Ammon's horn (tissue), 1 donor: Measurements from ENCODE around the gene IMPA2.
"Not testable (repeated sequence)": the region's sequence is repeated elsewhere in the genome, so short reads cannot be mapped to it uniquely, and the experiment has no call there.

Experiments
- DNase-seq: peaks from one replicate; pipeline ENCODE4 v3.0.0-alpha.2; 2016; ENCODE audit warnings: low spot score

Gene IMPA2

DNA sequence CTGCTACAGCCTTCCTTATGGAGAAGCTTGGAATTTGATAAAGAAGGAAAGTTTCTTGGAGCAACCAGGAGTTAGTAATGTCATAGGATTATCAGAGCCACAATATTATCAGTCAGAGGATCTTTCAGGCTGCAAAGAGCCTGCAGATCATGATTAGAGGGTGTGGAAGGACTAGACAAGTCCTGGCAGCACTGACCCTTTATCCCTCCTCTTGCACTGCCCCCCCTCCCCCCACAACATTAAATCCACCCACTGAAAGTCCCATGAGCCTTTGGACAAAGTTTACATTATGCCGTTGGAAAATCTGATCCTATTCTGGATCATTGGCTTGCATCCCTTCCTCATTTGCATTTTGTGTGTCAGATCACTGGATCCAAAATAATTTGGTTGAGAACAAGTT, 18.7 kb upstream of the IMPA2 start:
- DNase-seq: no peak

DNA sequence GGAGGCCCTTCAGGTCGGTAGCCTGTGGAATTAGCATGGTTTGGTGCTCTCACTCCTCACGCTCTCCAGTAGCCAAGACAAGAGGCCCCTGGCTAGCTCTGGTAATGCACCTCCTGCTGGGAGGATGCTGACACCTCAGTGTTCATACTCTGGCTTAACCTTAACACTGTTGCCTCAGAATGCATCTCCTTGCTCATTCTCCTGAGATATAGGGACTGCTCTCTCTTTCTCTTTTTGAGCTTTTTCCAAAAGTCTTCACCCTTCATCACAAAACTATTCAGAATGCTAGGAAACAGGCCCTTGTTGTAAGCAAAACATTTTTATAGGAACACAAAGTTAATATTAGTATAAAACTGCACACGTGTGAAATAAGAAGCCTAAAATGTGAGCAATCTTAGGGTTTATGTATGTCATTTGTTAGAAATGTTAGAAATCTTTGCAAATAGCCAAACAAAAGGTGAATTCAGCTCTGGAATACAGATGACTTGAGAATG, 17.3 kb upstream of the IMPA2 start:
- DNase-seq: no peak

DNA sequence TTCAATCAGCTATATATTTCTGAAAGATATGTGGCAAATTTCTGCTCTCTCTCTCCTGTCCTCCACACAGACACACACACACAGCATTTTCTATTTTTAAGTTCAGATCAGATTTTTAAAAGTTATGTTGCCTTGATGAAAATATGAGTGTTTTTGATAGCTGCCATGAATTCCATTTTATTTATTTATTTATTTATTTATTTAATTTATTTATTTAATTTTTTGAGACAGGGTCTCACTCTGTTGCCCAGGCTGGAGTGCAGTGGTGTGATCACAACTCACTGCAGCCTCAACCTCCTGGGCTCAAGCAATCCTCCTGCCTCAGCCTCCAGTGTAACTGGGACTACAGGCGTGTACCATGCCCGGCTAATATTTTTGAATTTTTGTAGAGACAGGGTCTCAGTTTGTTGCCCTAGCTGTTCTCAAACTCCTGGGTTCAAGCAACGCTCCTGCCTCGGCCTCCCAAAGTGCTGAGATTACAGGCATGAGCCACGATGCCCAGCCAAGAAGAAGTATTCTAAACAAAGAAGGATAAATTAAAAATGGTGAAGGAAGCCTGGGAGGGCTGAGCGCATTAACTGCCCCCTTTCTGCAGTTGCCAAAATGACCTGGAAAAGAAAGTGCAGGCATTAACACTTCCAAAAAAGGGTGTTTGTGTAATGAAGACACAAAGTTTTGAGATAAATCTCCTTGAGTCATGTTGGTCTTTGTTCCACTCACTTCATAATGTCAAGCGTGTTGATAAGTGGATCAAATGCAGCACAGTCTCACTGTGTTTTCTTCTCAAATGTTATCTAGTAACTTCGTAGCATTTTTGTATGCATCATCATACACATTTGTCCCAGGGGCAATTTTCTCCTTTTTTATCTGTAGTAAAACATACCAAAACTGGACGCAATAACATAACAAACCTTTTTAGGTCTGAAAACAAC, 11.1 kb upstream of the IMPA2 start:
- DNase-seq: no peak

DNA sequence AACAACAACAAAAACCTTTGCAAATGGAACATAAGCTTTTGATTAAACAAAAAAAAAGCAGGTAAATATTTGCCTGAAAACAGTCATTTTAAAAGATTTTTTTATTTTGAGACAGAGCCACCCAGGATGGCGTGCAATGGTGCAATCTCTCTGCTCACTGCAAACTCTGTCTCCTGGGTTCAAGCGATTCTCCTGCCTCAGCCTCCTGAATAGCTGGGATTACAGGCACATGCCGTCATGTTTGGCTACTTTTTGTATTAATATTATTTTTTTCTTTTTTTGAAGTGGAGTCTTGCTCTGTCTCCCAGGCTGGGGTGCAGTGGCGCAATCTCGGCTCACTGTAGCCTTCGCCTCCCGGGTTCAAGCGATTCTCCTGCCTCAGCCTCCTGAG, 10.5 kb upstream of the IMPA2 start:
- not testable (repeated sequence) for DNase-seq

DNA sequence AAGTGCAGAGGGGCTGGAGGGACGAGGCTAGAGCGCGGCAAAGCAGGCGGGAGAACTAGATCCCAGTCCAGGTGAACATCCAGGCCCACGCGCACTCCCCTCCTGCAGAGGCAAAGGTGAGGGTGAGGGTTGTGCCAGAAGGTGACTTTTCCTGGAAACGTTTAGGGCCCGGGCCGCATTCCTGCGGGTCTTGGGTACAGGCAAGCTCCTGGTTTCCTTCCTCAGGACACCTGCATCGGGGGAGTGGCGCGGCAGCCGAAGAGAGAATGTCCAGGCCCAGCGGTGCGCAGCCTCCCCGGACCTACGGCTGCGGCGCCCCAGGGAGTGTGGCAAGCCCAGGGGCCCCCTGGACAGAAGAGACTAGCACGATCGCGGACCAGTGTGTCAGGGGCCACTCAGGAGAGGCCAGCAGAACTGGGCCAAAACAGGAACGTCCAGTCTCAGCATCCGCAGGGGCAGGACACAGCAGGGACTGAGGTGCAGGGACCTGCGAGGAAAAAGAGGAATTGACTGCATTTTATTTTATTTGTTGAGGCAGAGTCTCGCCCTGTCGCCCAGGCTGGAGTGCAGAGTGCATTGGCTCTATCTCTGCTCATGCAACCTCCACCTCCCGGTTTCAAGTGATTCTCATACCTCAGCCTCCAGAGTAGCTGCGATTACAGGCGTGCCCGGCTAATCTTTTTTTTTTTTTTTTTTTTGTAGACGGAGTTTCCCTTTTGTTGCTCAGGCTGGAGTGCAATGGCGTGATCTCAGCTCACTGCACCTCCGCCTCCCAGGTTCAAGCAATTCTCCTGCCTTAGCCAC, 8.7 kb upstream of the IMPA2 start:
- no peak for DNase-seq

DNA sequence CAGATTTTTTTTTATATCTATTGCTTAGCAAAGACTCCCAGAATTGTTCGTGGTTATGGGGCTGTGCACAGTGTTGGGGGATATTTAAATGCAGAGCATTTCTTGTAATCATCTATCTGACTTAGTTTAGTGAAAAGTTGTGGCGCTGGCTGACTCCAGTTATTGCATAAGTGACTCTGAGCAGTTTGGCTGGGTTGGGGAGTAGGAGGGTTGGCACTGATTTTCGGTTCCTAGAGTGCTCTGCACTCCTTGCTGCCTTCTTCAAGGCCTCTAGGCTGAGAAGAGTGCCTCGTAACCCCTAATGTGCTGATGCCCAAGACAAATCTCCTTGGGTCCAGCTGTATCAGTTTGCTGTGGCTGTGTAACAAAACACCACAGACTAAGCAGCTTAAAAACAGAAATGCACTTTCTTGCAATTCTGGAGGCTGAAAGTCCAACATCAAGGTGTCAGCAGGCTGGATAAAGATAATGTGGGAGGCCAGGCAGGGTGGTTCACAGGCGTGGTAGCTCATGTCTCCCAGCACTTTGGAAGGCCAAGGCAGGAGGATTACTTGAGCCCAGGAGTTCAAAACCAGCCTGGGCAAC, 6.5 kb upstream of the IMPA2 start:
- no peak for DNase-seq

DNA sequence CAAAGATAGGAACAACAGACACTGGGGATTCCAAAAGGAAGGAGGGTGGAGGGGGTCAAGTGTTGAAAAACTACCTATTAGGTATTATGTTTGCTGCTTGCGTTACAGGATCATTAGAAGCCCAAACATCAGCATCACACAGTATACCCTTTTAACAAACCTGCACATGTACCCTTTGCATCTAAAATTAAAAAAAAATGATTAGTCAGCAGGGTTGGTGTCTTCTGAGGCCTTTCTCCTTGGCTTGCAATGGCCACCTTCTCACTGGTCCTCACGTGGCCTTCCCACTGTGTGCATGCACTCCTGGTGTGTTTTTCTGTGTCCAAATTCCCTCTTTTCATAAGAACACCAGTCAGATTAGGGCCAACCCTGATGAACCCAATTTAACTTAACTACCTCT, 5.6 kb upstream of the IMPA2 start:
- DNase-seq: no peak

DNA sequence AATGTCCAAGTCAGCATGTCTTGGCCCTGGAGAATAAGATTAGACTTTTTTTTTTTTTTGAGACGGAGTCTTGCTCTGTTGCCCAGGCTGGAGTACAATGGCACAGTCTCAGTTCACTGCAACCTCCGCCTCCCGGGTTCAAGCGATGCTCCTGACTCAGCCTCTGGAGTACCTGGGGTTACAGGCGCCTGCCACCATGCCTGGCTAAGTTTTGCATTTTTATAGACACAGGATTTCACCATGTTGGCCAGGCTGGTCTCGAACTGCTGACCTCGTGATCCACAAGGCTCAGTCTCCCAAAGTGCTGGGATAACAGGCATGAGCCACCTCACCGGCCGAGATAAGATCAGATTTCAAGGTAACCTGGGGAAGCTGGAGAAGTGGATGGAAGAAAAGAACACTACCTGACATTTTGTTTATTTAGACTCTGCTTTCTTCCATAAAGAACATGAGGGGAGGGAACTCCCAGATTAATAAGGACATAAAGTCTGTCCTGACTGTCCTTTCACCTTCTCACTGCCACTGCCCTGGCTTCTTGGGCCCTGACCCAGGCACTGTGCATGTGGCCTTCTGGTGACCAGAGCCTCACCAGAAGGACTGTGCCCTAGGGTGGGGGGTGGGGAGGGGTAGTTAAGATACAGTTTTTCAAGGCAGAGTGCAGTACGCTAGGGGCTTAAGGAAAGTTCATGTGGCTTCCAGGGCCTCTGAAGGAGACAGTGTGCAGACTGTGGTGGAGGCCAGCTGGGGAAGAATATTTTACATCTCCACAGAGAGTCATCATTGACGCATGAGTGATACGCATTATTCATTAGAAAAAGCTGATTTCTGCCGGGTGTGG, 4.8 kb upstream of the IMPA2 start:
- DNase-seq: no peak

DNA sequence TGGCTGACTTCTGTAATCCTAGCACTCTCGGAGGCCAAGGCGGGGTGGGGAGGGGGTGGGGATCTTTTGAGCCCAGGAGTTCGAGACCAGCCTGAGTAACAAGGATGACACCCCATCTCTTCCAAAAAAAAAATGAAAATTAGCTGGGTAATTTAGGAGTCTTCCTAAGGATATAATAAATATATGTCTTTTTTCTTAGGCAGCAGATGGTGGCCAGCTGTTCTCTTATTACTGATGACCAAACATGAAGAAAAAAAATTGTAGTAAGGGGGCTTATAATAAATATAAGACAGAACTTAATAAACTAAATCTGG, 4.2 kb upstream of the IMPA2 start:
- DNase-seq: no peak

DNA sequence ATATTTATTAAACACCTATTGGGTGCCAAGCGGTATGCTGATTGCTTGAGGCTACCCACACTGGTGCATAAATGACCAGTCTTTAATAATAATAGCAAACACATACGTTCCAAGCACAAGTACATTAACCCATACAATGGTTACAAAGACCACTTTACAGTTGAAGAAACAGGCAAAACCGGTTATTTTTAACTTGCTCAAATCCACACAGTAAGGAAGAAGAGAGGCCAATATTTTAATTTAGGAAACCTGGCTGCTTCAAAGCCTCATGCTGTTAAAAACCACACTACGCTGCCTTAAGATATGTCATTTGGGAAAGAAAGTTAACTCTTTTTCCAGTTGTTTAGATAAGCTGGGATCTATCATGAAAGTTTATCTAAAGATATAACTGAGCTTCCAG, 2.4 kb upstream of the IMPA2 start:
- no peak for DNase-seq

DNA sequence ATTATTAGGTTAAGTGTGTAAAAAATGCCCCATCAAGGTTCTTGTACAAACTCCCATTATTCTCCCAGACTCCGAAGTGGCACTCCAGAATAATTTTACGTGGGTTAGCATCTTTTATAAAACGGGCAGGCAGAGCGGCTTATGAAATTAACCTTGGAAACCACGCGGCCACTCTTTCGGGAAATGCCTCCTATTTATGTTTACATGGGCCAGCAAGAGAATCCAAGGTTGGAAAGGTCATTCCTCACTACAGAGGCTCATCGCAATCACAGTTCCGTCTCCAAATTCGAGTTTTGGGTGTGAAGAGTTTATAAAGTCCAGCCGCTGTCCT, 1.2 kb upstream of the IMPA2 start:
- no peak for DNase-seq

DNA sequence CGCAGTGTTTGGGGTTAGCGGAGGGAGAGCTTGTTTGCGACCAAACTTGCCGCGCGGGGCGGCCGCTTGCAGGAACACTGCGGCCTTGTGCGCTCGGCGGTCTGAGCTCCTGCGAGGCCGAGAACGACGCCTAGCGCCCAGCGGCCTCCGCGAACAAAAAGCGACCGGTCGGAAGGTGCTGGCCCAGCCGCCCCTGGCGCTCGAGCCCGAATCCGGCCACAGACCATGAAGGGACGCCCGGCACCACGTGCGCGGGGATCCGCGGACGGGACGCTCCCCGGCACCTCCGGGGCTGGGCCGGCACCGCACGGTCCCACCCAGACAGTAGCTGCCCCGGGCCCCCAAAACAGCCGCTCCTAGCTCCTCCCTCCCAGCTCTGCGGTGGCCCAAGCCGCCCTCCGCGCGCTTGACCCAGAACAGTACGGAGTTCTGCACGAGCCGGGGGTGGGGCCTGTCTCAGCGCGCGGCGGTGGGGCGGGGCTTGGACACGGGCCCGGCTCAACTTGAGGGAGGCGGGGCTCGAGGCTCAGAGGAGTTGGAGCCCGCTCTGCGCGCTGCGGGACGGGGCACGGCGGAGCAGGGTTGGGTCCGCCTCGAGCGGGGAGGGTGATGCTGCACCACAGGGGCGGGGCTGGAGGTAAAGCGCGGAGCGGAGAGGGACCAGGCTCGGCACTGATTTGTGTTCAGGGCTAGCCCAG, 664 bp upstream of the IMPA2 start:
- peak; percentile 91 for DNase-seq

DNA sequence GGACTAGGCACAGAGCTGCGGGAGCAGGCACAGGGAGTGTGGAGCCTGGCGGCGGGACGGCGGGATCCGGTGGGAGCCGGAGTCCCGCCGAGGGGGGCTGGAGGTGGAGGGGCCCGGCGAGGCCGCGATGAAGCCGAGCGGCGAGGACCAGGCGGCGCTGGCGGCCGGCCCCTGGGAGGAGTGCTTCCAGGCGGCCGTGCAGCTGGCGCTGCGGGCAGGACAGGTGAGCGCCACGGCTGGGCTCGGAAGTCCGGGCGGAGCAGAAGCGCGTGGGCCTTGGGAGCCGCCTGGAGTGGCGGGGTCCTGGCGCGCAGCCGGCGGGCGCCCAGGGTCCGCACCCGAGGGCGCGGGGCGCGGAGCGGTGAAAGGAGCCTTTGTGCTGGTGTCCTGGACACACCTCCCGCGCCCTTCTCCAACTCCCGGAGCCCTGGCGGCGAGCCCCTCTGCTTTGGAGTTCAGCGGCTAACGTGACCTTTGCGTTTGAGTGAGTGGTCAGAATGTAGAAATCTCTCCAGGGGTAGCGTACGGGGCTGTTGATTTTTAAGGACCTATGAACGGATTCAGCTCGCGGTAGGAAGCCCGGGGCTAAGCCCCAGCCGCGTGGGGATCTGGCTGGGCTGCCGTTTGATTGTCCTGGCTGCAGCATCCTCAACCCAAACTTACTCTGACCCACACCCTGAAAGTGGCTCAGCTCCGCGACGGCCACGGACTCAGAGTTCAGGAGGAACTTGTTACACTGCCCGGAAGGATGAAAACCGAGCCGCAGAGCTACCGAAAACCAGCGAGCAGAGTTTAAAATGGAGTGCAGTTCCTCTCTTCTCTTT, 448 bp downstream of the IMPA2 start:
- DNase-seq: peak; percentile 25

DNA sequence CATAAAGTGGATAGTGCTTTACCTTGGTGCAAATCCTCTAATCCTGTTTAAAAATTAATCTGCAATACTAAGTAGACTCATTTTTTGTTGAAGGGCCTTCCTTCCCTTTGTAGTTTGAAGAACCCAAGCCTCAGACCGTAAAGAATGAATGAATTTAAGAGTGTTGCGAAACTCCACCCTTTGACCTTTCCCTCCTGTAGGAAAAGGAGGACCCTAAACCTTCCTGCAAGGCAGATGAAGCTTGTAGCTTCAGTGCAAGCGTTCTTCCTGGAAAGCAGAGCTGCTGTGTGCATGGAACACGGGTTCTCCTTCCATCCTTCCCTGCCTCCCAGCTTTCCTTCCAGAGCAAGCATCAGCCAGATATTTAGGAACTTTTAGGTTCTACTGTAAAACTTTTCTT, 1.7 kb downstream of the IMPA2 start:
- no peak for DNase-seq

DNA sequence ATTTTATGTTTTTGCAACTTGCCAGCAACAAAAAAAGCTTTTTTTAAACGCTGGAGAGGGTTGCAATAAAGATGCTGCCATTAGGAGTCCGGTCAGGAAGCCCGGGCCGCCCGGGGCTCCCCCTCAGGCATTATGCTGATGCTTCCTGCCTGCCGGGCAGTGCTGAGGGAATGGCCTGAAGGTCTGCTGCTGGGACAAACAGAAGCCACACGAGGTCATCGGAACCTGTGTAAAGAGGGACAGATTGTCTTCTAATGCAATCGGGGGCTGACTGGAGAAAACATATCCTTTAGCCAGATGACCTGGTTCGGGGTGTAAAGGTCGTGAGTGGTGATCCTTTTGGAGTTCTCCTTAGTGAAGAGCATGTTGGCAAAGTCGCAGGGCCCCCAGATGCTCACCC, 2.3 kb downstream of the IMPA2 start:
- DNase-seq: no peak

DNA sequence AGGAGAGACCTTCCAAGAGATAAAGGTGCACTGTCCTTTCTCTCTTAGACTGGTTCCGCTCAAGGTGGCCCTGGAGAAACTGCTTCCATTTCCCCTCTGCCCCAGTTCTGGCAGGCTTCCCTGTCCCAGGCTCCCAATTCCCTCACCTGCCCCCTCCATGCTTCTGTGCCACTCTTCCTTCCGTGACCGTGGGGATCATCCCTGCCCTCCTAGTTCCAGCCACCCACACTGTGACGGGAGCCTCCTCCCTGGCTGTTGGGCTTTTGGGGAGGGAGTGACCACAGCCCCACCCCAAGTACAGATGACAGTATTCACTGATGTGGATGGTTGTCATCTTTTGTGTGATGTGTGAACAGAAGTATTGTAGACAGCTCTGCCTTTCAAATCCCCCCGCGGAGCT, 2.8 kb downstream of the IMPA2 start:
- no peak for DNase-seq

DNA sequence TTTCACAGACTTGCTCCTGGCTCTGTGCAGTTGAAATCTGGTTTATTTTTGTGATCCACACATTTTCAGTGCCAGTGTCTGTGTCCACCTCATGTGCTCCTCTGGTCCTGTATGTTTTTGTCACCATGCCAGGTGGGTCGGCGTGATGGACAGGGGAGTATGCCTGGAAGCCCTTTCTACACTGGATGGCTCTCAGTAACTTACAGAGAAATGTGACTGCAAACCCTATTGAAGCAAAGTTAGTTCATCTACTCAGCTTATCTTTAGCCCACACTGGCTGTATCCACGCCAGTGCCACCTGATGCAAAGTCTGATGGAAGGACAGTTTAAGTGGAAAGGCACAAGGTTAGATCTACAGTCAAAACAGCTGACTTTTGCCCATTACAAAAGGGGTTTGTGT, 4.3 kb downstream of the IMPA2 start:
- no peak for DNase-seq

DNA sequence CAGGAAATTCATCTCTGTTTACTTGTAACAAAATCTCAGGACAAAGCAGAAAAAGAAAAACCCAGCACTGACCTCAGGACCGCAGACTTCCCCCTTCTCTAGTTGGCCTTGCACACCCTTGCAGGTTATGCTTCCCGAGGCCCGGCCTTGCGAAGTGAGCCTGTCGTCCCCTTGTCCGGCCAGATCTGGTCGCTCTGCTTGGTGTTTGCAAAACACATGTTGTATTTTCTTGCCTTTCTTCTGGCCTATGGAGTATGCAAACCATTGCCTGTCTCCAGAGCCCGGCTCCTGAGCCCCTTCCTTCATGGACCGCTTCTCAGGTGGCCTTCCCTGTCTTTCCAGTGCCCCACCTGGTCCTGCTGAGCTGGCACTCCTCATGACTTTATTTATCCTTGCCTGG, 4.8 kb downstream of the IMPA2 start:
- DNase-seq: no peak

DNA sequence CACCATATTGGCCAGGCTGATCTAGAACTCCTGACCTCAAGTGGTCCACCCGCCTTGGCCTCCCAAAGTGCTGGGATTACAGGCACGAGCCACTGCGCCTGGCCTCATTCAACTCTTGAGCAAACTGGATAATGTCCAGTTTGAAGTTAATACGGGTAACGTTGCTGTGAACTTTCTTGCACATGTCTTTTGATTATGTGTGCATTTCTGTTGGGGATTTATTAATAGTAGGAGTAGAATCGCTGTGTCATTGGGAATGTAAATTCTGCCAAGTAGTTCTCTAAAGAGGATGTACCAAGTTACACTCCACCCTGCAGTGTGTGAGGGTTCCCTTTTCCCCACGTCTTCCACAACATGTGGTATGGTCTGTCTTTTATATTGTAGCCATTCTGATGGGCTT, 6.2 kb downstream of the IMPA2 start:
- DNase-seq: no peak

DNA sequence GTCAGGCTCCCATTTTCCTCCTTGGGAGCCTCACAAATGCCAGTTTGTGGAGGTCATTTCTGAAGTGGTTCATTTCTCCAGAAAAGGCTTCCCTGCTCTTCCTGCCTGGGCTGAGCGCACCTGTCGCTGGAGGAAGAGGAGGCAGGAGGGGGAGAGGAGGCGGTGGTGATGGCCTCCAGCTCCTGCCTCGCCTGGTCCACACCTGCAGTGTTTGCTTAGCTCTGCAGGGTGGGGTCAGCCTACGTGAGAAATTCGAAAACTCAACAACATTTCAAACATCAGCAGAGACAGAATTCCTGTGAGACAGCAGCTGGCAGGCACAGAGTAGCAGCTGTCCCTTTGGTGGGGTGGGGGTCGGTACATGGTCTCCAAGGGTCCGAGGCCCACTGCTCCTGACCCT, 7.9 kb downstream of the IMPA2 start:
- no peak for DNase-seq

DNA sequence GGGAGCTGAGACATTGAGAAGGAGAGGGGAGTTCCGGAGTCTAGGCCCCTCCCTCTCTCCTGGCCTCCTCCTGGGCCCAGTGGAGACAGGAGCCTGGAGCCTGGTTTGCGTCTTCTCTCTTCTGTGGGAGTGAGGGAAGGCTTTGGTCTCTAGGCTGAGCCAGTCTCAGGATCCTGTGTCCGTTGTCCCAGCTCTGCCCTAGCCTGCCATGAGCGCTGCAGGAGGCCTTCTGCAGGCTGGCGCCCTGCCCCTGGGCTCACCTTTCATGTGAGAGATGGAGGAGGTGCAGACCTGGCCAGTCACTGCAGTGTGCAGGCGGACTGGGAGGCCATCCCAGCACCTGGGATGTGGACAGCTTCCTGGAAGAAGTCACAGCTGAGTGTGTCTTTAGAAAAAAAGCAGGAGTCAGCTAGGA, 8.7 kb downstream of the IMPA2 start:
- DNase-seq: no peak
